Stimulated activated CD8-positive, alpha-beta memory T cell treated with anti-CD3 and anti-CD28 coated beads, Interleukin-12 subunit alpha, Interleukin-12 subunit beta, amount 100 ng/mL, for 24 hours (primary cell): Measurements from ENCODE around the gene STIM1.
"Not testable (repeated sequence)": the region's sequence is repeated elsewhere in the genome, so short reads cannot be mapped to it uniquely, and the experiment has no call there.

Experiments
- DNase-seq: peaks from one replicate; pipeline ENCODE4 v3.0.0-alpha.2; 2020; ENCODE audit errors: extremely low read depth

Gene STIM1

DNA sequence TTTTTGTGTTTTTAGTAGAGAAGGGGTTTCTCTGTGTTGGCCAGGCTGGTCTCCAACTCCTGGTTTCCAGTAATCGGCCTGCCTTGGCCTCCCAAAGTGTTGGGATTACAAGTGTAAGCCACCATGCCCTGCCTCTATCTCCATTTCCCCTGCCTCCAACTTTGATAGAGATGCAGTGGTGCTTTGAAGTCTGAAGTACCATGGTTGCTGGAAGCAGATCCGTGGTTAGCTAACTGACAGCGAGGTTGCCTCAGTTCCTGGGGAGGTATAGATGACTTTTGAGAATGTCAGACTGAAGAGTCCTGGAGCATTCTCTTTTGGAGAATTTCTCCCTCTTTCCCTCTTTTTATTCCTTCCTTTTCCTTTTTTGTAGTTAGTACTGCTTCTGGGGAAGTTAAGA is 127.6 kb downstream of the STIM1 start:
- no peak for DNase-seq

DNA sequence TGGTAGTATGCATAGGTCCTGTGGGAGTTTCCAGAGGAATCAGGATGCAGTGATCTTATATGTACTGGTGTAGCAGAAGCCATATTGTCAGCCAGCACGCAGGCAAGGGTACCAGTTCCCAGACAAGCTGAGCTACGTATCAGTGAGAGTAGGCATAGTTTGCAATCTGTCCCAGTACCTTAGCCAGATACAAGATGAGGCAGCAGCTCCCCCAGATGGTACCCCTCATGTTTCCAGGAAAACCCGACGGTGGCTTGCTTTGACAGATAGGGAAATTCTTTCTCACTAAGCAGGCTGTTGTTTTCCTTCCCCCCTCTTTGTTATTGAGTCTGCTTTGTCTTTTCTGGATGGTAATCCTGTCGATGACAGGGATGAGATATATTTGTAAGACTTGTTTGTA is 129.4 kb downstream of the STIM1 start:
- DNase-seq, result no peak

DNA sequence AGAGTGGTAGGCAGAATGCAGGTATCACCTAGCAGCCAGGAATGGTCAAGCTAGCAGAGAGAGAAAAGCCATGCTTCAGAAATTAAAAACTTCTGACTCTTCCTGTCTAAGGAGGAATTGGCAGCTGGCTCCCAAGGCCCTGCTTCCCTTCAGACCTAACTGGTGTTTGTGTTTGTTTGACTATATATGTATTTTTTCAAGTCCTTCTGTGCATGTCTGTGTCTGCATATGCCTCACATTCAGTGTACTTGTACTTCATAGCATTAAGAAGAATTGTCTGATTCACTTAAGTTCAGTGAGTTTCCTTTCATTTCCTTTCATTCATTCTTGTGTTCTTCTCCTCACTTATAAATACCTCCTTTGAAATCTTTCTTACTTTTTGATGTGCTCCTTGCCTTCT is 130.2 kb downstream of the STIM1 start:
- DNase-seq, result no peak

DNA sequence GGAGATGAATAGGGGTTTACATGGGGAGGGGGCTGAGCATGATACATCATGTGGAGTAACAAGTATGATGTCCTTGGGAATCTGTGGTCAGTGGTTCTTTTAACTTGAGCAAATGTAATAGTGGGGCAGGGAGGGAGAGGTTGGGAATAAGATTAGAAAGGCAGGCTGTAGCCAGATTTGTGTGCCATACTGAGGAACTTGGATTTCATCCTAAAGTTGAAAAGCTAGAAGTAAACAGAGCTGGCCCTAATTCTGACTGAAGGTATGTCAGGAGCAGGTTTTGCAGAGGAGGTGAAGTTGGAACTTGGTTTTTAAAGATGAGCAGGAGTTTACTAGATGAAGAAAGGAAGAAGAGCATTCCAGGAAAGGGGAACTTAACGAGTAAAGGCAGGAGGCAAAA is 130.8 kb downstream of the STIM1 start:
- DNase-seq, result no peak

DNA sequence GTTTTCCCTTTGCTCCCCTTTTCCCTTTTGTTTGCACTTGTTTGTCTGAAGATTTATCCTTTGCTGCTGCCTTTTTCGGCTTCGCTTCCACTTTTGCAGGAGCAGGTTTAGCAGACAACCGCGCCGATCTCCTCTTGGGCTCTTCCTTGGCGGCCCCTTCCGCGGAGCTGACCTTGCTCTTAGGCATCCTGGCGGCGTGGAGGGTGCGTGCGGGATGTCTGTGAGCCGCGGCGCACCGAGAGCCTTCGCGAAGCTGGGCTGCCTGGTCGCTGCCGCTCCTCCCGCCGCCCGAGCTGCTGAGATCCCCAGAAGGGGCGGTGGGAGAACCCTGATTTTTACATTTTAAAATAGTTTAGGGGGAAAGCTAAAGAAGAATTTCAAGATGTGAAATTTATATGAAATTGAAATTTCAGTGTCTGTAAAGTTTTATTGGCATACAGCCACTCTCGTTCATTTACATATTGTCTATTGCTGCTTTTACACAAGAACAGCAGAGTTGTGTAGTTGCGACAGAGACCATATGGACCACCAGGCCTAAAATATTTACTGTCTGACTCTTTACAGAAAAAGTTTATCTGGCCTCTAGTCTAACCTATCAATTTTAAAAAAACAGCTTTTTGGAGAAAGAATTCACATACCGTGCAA is 133.9 kb downstream of the STIM1 start:
- DNase-seq, result no peak

DNA sequence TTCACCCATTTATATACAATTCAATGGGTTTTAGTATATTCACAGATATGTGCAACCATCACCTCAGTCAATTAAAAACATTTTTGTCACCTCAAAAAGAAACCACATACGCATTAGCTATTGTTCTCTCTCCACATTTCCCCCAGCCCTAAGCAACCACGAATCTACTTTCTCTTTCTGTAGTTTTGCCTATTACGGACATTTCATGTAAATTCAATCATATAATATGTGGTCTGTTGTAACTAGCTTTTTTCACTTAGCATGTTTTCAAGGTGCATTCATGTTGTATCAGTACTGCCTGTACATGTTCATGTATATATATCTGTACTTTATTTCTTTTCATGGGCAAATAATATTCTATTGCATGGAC is 134.4 kb downstream of the STIM1 start:
- no peak for DNase-seq

DNA sequence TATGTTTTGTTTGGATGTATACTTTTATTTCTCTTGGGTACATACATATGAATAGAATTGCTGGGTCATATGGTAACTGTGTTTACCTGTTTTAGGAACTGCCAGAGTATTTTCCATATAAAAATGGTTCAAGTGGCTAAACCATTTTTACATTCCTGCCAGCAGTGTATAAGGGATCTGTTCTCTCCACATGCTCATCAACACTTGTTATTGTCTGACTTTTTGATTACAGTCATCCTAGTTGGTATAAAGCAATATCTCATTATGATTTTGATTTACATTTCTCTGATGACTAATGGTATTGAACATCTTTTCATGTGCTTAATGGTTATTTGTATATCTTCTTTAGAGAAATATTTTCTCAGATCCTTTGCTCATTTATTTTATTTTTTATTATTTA is 134.9 kb downstream of the STIM1 start:
- DNase-seq, result no peak

DNA sequence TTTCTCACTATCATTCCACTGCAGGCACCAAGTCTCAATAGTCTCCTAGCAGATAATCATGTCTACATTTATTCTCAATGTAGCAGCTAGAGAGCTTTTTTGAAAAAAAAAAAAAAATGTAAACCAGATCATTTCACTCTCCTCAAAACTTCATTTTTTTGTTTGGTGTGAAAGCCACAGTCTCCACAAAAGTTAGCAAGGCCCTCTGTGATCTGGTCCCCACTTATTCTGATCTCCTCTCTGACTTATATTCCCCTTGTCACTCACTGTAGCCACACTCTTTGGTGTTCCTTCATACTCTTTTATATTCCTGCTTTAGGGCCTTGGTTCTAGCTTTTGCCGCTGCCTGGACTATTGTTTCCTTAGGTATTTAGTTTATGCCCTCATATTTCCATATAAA is 137.5 kb downstream of the STIM1 start:
- DNase-seq, result no peak

DNA sequence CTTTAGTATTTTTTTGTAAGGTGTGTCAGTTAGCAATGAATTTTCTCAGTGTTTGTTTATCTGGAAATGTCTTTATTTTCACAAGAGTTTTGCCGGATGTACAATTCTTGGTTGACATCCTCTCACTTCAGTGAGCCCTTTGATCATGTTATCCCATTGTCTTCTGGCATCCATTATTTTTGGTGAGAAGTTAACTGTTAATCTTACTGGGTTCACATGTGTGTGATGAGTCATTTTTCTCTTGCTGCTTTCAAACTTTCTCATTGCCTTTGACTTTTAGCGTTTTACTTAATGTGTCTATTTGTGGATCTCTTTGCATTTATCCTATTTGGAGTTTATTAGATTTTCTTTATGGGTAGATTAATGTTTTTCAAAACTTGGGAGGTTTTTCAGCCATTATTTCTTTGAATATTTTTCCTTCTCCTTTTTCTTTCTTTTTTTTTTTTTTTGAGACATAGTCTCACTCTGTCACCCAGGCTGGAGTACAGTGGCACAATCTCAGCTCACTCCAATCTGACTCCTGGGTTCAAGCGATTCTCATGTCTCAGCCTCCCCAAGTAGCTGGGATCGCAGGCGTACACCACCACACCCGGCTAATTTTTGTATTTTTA is 138.7 kb downstream of the STIM1 start:
- no peak for DNase-seq

DNA sequence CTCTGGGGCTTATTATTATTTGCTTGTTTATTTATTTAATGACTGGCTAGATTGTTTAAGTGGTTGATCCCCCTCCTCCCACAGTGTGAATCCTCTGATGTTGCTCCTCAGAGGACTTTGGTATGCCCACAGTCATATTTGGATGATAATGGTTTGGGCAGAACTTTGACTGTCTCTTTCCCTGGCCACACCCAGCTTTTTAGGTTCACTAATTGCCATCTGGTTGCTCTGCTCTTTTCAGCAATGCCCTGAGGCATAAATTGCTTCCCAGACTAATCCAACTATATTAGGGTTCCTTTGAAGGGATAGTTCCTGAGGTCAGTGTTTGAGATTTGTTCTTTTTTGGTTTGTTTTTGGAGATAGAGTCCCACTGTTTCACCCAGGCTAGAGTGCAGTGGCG is 139.8 kb downstream of the STIM1 start:
- DNase-seq, result no peak

DNA sequence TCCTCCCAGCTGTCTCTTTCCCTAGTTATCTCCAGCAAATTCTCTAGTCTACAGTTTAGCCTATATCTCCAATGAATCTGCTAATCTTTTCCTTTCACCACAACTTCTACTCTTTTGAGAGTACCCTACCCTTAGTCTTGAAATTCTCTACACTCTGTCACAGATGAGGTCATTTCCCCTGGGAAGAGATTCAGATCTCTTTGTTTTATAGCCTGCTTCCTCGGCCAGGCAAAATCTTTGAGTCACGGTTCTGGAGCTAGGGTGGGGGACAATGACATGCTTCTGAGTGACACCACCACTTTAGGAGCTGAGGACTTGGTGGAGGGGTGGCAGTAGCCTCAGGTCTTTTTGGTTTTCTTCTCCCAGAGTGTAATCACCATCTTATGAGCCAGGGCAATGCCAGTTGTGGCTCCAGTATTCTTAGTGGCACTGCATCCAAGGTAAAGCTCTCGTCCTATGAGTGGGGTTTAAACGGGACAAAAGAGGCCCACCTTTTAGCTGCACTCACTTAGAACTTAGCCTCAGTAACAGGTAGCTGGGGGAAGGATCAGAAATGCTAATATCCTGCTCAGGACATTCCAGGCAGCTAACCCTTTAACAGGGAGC is 140.6 kb downstream of the STIM1 start:
- DNase-seq, result no peak

DNA sequence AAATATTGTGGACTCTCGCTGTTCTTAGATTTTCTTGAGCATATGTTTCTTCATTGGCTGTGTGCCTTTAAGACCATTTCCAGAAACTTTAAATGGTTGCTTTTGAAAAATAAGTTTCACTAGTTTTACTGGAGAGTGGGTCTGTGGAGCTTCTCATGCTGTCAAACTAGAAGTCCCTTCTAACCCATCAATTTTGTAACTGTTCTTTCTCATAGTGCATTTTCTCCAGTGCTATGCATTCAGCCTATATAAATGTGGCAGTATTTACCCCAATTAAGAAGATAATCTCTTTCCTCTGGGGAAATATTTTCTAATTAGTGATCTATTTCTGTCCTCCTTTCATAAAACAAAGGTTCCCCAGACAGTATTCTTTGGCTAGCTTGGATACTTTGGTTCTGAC is 141.2 kb downstream of the STIM1 start:
- no peak for DNase-seq

DNA sequence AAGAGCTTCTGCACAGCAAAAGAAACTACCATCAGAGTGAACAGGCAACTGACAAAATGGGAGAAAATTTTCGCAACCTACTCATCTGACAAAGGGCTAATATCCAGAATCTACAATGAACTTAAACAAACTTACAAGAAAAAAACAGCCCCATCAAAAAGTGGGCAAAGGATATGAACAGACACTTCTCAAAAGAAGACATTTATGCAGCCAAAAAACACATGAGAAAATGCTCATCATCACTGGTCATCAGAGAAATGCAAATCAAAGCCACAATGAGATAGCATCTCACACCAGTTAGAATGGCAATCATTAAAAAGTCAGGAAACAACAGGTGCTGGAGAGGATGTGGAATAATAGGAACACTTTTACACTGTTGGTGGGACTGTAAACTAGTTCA is 149.3 kb downstream of the STIM1 start:
- DNase-seq, result not testable (repeated sequence)

DNA sequence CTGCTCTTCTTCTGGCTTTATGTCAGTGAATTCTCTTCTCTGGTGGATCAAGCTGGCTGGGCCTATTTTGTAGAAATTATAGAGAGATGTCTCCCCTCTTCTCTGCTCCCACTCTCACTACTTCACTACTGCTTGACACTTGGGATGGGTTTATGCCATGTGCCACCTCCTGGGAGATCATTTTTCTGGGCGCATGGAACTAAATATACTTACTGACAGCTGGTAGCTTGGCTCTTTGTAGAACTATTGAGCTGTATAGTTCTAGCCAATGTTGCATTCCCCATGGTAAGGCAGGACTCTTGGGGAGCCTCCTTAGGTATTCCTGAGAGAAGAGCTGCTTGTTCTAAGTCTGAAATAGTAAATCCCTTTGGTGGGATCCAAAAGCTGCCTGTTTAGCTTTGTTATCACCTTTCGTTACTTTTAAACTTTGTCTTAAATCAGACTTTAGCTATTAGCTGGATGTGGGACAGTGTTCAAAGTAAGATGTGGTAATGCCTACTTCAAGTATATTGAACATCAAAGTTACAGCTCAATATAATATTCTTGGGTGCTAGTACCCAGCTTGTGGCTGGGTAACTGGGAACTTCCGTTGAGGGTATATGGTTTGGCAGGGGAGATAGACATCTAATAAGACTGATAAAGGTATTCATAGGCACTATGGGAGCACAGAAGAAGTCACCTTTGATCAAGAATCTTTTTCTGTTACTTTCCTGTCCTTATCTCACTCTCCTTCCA is 151.6 kb downstream of the STIM1 start:
- no peak for DNase-seq

DNA sequence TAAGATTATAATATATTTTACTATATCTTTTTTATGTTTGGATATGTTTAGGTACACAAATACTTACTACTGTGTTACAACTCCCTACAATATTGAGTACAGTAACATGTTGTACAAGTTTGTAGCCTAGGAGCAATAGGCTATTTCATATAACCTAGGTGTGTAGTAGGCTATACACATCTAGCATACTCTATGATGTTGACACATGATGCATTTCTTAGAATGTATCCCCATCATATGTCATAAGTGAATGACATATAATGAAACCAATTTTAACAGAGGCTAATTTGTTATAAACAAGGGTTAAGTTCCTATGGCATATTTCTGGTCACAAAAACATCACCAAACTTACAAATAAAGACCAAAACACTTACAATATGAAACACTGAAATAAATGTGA is 152.7 kb downstream of the STIM1 start:
- DNase-seq, result no peak

DNA sequence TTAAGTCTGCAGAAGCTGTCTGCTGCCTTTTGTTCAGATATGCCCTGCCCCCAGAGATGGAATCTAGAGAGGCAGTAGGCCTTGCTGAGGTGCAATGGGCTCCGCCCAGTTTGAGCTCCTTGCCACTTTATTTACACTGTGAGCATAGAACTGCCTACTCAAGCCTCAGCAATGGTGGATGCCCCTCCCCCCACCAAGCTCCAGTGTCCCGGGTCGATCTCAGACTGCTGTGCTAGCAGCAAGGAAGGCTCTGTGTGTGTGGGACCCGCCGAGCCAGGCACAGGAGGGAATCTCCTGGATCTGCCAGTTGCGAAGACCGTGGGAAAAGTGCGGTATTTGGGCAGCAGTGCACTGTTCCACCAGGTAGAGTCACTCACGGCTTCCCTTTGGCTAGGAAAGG is 161.1 kb downstream of the STIM1 start:
- not testable (repeated sequence) for DNase-seq

DNA sequence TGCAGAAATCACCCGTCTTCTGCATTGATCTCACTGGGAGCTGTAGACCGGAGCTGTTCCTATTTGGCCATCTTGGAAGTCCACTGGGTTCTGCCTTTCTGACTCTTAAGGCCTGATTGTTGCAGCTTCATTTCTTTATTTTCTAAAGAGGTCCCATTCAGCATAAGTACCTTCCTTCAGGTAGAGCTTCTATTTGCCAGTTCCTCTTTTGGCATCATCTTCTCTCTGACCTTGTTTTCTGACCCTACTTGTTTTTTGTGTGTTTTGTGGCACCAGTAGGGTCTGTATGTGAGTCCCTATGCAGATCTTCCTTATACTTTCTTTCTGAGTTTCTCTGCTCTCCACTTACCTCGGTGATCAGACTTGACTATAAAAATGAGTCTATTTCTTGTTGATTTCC is 161.7 kb downstream of the STIM1 start:
- no peak for DNase-seq

DNA sequence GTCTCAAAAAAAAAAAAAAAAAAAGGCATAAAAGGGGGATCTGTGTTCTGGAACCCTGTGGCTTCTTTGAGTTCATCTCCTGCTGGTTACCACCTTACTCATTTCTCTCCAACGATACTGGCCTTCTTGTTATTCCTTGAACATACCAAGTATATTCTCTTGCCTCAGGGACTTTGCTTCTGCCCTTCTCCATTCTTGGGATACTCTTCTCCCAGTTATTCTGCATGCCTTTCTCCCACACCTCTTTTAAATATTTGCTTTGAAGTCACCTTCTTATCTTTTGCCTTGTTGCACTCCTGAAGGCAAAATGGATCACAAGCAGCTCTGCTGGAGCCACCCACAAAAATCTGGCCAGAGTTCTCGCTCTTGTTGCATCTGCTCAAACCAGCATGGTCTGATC is 163.2 kb downstream of the STIM1 start:
- no peak for DNase-seq

DNA sequence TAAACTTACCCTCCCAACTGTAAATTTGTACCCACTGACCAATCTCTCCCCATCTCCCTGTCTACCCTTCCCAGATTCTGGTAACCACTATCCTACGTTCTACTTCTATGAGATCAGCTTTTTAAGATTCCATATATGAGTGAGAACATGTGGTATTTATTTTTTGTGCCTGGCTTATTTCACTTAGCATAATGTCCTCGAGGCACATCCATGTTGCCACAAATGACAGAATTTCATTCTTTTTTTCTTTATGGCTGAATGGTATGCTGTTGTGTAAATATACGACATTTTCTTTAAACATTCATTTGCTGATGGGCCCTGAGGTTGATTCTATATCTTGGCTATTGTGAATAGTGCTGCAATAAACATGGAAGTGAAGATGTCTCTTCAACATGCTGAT is 164.4 kb downstream of the STIM1 start:
- no peak for DNase-seq

DNA sequence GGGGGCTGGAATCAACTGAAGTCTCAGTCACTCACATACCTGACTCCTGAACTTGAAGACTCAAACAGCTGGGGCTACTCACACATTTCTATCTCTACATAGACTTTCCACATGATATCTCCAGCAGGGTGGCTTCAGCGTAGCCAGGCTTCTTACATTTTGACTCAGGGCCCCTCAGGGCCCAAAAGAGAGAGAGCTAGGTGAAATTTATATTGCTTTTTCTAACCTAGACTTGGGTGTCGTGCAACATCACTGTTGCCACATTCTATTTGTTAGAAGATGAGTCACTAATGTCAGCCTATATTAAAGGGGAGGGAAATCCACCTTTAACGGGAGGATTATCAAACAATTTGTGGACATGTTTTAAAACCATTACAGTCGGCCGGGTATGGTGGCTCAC is 167.2 kb downstream of the STIM1 start:
- DNase-seq, result no peak

DNA sequence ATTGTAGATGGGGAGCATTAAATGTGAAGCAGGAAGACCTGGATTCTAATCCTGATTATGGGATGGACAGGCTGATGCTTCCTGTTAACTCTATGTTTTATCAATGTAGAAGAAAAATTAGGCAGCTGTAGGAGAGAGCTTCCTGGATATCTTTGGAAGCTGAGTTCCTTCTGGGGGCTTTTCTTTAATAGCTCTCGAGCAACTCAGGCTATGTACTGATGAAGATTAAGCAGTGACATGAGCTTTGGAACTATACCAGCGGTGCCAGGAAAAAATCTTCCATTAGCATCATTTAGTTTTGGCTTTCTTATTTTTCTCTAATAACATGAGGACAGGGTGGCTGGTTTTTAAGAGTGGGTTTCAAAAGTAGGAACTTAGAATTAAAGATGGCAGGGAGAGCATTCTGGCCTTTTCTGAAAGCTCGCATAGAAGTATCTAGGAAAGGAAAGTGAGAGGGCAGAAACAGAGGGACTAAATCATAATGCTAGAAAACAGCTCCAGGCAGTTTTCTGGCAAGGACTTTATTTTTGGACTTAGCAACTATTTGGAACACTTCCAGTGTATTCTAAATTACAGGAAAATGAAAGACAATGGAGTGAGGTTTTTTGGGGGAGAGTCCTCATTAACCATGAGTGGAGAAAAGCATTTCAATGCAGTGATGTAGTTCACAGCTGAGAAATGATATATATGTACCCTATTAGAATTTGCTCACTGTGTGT is 169.9 kb downstream of the STIM1 start:
- DNase-seq, result no peak

DNA sequence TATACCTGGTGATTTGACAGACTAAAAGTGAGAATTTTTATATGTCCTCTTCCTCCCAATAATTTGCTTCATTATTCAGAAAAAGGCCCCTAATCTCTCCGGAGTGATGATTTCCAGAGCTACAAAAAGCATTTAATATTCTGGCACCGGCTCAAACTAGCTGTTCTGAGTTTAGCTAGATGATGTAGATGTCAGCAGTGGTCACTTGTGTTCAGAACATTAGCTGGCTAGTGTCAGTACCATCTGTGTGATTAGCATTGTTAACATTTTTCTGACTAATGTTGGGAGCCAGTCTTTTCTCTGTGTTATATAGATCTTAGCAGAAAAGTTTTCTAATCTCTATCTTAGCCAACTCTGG is 170.5 kb downstream of the STIM1 start:
- DNase-seq, result no peak

DNA sequence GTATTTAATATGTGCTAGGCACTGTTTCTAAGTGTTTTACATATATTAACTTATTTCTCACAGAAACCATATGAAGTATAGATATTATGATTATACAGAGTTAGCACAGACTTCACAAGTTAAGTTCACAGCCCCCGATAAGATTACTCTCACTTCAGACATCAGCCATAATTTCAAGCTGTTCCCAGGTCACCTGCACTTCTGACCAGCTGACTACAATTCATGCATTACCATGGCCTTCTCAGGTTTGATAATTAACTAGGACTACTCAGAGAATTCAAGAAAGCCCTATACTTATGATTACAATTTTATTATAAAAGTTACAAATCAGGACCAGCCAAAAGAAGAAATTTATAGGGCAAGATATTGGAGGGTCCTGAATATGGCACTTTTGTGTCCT is 170.9 kb downstream of the STIM1 start:
- no peak for DNase-seq
